Type B pancreatic cell (in vitro differentiated cells): Measurements from ENCODE around the gene ST6GALNAC3. TPM values are rescaled to one million over a fixed set of nuclear protein-coding genes. Genes with fewer than 3 reads are reported as not detected.
"Not testable (repeated sequence)": the region's sequence is repeated elsewhere in the genome, so short reads cannot be mapped to it uniquely, and the experiment has no call there.

Source experiments
- DNase-seq: peaks from one replicate; pipeline ENCODE4 v3.0.0; 2021; ENCODE audit warnings: mixed read lengths; ENCODE audit not compliant: unreplicated experiment; ENCODE audit errors: extremely low spot score
- H3K27ac Mint-ChIP-seq: 2 replicates; pipeline ENCODE4 v1.8.0; 2021; ENCODE audit warnings: mild to moderate bottlenecking, mixed read lengths
- H3K27me3 Mint-ChIP-seq: 2 replicates; pipeline ENCODE4 v1.8.0; 2021; ENCODE audit warnings: mixed read lengths
- H3K36me3 Mint-ChIP-seq: 2 replicates; pipeline ENCODE4 v1.8.0; 2021; ENCODE audit warnings: mixed read lengths
- H3K4me1 Mint-ChIP-seq: one replicate; pipeline ENCODE4 v1.8.0; 2021; ENCODE audit warnings: mixed read lengths; ENCODE audit not compliant: unreplicated experiment
- H3K4me3 Mint-ChIP-seq: 2 replicates; pipeline ENCODE4 v1.8.0; 2021; ENCODE audit warnings: mild to moderate bottlenecking, mixed read lengths
- H3K9me3 Mint-ChIP-seq: 2 replicates; pipeline ENCODE4 v1.8.0; 2021; ENCODE audit warnings: mixed read lengths
- CTCF ChIP-seq: fragments of 200-600 bp; sonication (generic); conservative IDR thresholded peaks from 2 replicates; pipeline ENCODE4 v1.5.0; 2021; ENCODE audit warnings: antibody characterized with exemption, mild to moderate bottlenecking
- total RNA-seq: library from RNA; stranded (reverse); gene quantifications from 2 replicates; pipeline ENCODE4 v1.2.1, GENCODE V29; 2021; ENCODE audit warnings: low replicate concordance

The ST6GALNAC3 gene
- total RNA-seq, 1 donor from 2014 or later, result 24.7 TPM

- no peak for DNase-seq
- H3K4me1 Mint-ChIP-seq, result peaks cover 14% of the 10 kb centered on the region
- H3K36me3 Mint-ChIP-seq, result peaks cover 7% of the 10 kb centered on the region
- no peaks in the 10 kb centered on the region for H3K9me3 Mint-ChIP-seq
- H3K4me3 Mint-ChIP-seq, result no peak overlapping the region
- TF ChIP-seq CTCF, result no peak
- H3K27me3 Mint-ChIP-seq, result no peaks in the 10 kb centered on the region
- no peak overlapping the region for H3K27ac Mint-ChIP-seq
Measured at GRCh38 chr1:76106719-76107235, 32.2 kb downstream of the ST6GALNAC3 start.

GRCh38 chr1:76109404-76109803, 34.9 kb downstream of the ST6GALNAC3 start:
- H3K4me3 Mint-ChIP-seq, result no peak overlapping the region
- DNase-seq, result no peak
- H3K27ac Mint-ChIP-seq, result no peak overlapping the region
- TF ChIP-seq CTCF, result no peak
- no peaks in the 10 kb centered on the region for H3K9me3 Mint-ChIP-seq
- H3K27me3 Mint-ChIP-seq, result no peaks in the 10 kb centered on the region
- peaks cover 14% of the 10 kb centered on the region for H3K4me1 Mint-ChIP-seq
- H3K36me3 Mint-ChIP-seq, result peaks cover 7% of the 10 kb centered on the region

GRCh38 chr1:76109901-76110560, 35.5 kb downstream of the ST6GALNAC3 start:
- DNase-seq, result no peak
- no peaks in the 10 kb centered on the region for H3K9me3 Mint-ChIP-seq
- TF ChIP-seq CTCF, result no peak
- H3K27ac Mint-ChIP-seq, result no peak overlapping the region
- peaks cover 7% of the 10 kb centered on the region for H3K36me3 Mint-ChIP-seq
- H3K4me1 Mint-ChIP-seq, result peaks cover 17% of the 10 kb centered on the region
- no peak overlapping the region for H3K4me3 Mint-ChIP-seq
- H3K27me3 Mint-ChIP-seq, result no peaks in the 10 kb centered on the region

GRCh38 chr1:76110666-76111065, 36.1 kb downstream of the ST6GALNAC3 start:
- peaks cover 17% of the 10 kb centered on the region for H3K4me1 Mint-ChIP-seq
- no peak for TF ChIP-seq CTCF
- no peak for DNase-seq
- no peak overlapping the region for H3K27ac Mint-ChIP-seq
- no peaks in the 10 kb centered on the region for H3K27me3 Mint-ChIP-seq
- no peak overlapping the region for H3K4me3 Mint-ChIP-seq
- H3K9me3 Mint-ChIP-seq, result no peaks in the 10 kb centered on the region
- H3K36me3 Mint-ChIP-seq, result peaks cover 7% of the 10 kb centered on the region

- H3K4me1 Mint-ChIP-seq, result peaks cover 14% of the 10 kb centered on the region
- not testable (repeated sequence) for H3K36me3 Mint-ChIP-seq, H3K4me3 Mint-ChIP-seq, DNase-seq, H3K27ac Mint-ChIP-seq, H3K9me3 Mint-ChIP-seq, H3K27me3 Mint-ChIP-seq
Measured at GRCh38 chr1:76112321-76112720, 37.8 kb downstream of the ST6GALNAC3 start.

- Mint-ChIP-seq H3K36me3 (no peaks in the 10 kb centered on the region), H3K27me3 (no peaks in the 10 kb centered on the region), H3K9me3 (no peaks in the 10 kb centered on the region), H3K4me3 (no peak overlapping the region), H3K4me1 (peaks cover 14% of the 10 kb centered on the region), H3K27ac (no peak overlapping the region)
- TF ChIP-seq CTCF, result no peak
- no peak for DNase-seq
Measured at GRCh38 chr1:76113446-76113845, 38.9 kb downstream of the ST6GALNAC3 start.
